ENCODE measurements around the gene BRICD5.

The BRICD5 gene

GRCh38 chr16:2237493-2238149, 27.0 kb upstream of the BRICD5 start:
- no peak for DNase-seq (ENCODE audit: low read depth in 1 of 2, low spot score in 1 of 2)

GRCh38 chr16:2237102-2237482, 26.4 kb upstream of the BRICD5 start:
- DNase-seq (ENCODE audit: low read depth in 1 of 2, low spot score in 1 of 2): no peak

GRCh38 chr16:2236337-2237101, 25.9 kb upstream of the BRICD5 start, which contains the start of gene DNASE1L2:
Gene DNASE1L2 (plus strand): TSS chr16:2236444. CDS start chr16:2236817, 373 bp downstream.
- DNase-seq (ENCODE audit: low read depth in 1 of 2, low spot score in 1 of 2): no peak

GRCh38 chr16:2235695-2236336, 25.2 kb upstream of the BRICD5 start:
- no peak for DNase-seq (ENCODE audit: low read depth in 1 of 2, low spot score in 1 of 2)

- no peak for DNase-seq (ENCODE audit: low read depth in 1 of 2, low spot score in 1 of 2)
These were observed 24.6 kb upstream of the BRICD5 start for GRCh38 chr16:2235234-2235651.

- no peak for DNase-seq (ENCODE audit: low read depth in 1 of 2, low spot score in 1 of 2)
These were observed 24.1 kb upstream of the BRICD5 start for GRCh38 chr16:2234813-2235170.

- no peak for DNase-seq (ENCODE audit: low read depth in 1 of 2, low spot score in 1 of 2)
These were observed 23.5 kb upstream of the BRICD5 start for GRCh38 chr16:2233872-2234812.

GRCh38 chr16:2233046-2233775, 22.5 kb upstream of the BRICD5 start:
- DNase-seq (ENCODE audit: low read depth in 1 of 2, low spot score in 1 of 2): no peak

- no peak for DNase-seq (ENCODE audit: low read depth in 1 of 2, low spot score in 1 of 2)
These were observed 21.7 kb upstream of the BRICD5 start for GRCh38 chr16:2232094-2232990.

- no peak for DNase-seq (ENCODE audit: low read depth in 1 of 2, low spot score in 1 of 2)
These were observed 20.6 kb upstream of the BRICD5 start for GRCh38 chr16:2231016-2231931.

- no peak for DNase-seq (ENCODE audit: low read depth in 1 of 2, low spot score in 1 of 2)
These were observed 19.7 kb upstream of the BRICD5 start for GRCh38 chr16:2230376-2230775.

- DNase-seq (ENCODE audit: low read depth in 1 of 2, low spot score in 1 of 2): no peak
These were observed 19.1 kb upstream of the BRICD5 start for GRCh38 chr16:2229632-2230250.

GRCh38 chr16:2229091-2229490, 18.4 kb upstream of the BRICD5 start:
- no peak for DNase-seq (ENCODE audit: low read depth in 1 of 2, low spot score in 1 of 2)

- DNase-seq (ENCODE audit: low read depth in 1 of 2, low spot score in 1 of 2): no peak
These were observed 17.6 kb upstream of the BRICD5 start for GRCh38 chr16:2228161-2228824.

GRCh38 chr16:2226918-2227317, 16.3 kb upstream of the BRICD5 start:
- DNase-seq (ENCODE audit: low read depth in 1 of 2, low spot score in 1 of 2): no peak

GRCh38 chr16:2226245-2226793, 15.7 kb upstream of the BRICD5 start:
- DNase-seq (ENCODE audit: low read depth in 1 of 2, low spot score in 1 of 2): no peak

- DNase-seq (ENCODE audit: low read depth in 1 of 2, low spot score in 1 of 2): no peak
These were observed 13.4 kb upstream of the BRICD5 start for GRCh38 chr16:2223942-2224486.
